IMR-90 (cell line): Measurements from ENCODE around the gene RNASE7. TPM values are rescaled to one million over a fixed set of nuclear protein-coding genes. Genes with fewer than 3 reads are reported as not detected.

Source experiments
- ATAC-seq: fragments of 200-7000 bp; cut with Tn5 transposase; 2 replicates; pipeline ENCODE4 v1.9.1; 2020; ENCODE audit warnings: low read depth, mild to moderate bottlenecking, moderate library complexity
- BruUV-seq: library from RNA; stranded (reverse); fragments of 400-500 nt; replicated peaks from 2 replicates; lab custom pipeline; 2021; lab: Mats Ljungman, UMichigan
- CTCF ChIA-PET: fragments of 300-600 bp; formaldehyde crosslinking; extraction: SDS; loops from one replicate; lab custom pipeline; 2021; ENCODE audit warnings: antibody characterized with exemption; lab: Yijun Ruan, JAX
- POLR2A ChIA-PET: fragments of 300-600 bp; sonication (Branson Sonifier 250); formaldehyde crosslinking; loops from one replicate; lab custom pipeline; 2022; ENCODE audit warnings: antibody characterized with exemption; ENCODE audit not compliant: unreplicated experiment; lab: Charles Lee
- DNase-seq: peaks from one replicate; pipeline ENCODE4 v3.0.0; 2013
- H2AFZ ChIP-seq: replicated peaks from 2 replicates; pipeline ENCODE3; 2013; ENCODE audit warnings: low read length, mild to moderate bottlenecking; ENCODE audit not compliant: poor library complexity
- H2AK5ac ChIP-seq: 2 replicates; pipeline ENCODE4 v1.6.1; 2013; ENCODE audit warnings: low read depth, low read length, inconsistent platforms
- H2AK9ac ChIP-seq: replicated peaks from 2 replicates; pipeline ENCODE3; 2013; ENCODE audit warnings: mild to moderate bottlenecking, low read depth, low read length, moderate library complexity; ENCODE audit not compliant: poor library complexity
- H2BK120ac ChIP-seq: 2 replicates; pipeline ENCODE4 v1.6.1; 2013; ENCODE audit warnings: low read depth, low read length, inconsistent platforms
- H2BK15ac ChIP-seq: 3 replicates; pipeline ENCODE4 v1.6.1; 2013; ENCODE audit warnings: low read depth, low read length, inconsistent platforms
- H2BK20ac ChIP-seq: 2 replicates; pipeline ENCODE4 v1.6.1; 2013; ENCODE audit warnings: low read depth, mild to moderate bottlenecking, inconsistent platforms, low read length, moderate library complexity
- H2BK5ac ChIP-seq: 2 replicates; pipeline ENCODE4 v1.6.1; 2013; ENCODE audit warnings: mild to moderate bottlenecking, low read depth, low read length, inconsistent platforms; ENCODE audit not compliant: poor library complexity, severe bottlenecking
- H3K14ac ChIP-seq: replicated peaks from 2 replicates; pipeline ENCODE4 v1.6.1; 2013; ENCODE audit warnings: low read depth, low read length, inconsistent platforms
- H3K18ac ChIP-seq: 2 replicates; pipeline ENCODE4 v1.6.1; 2013; ENCODE audit warnings: low read depth, low read length, control low read depth
- H3K23ac ChIP-seq: 2 replicates; pipeline ENCODE4 v1.6.1; 2013; ENCODE audit warnings: low read depth, low read length, inconsistent platforms
- H3K27ac ChIP-seq: 2 replicates; pipeline ENCODE4 v1.5.1; 2013; ENCODE audit warnings: mild to moderate bottlenecking, control low read depth, low read length; ENCODE audit not compliant: insufficient read depth
- H3K27me3 ChIP-seq: 2 replicates; pipeline ENCODE4 v1.6.1; 2013; ENCODE audit warnings: low read length; ENCODE audit not compliant: control insufficient read depth, insufficient read depth
- H3K36me3 ChIP-seq: 2 replicates; pipeline ENCODE4 v1.6.1; 2013; ENCODE audit warnings: low read length, mixed read lengths; ENCODE audit not compliant: control insufficient read depth, insufficient read depth
- H3K4ac ChIP-seq: 2 replicates; pipeline ENCODE4 v1.6.1; 2013; ENCODE audit warnings: low read depth, low read length, inconsistent platforms
- H3K4me1 ChIP-seq: 2 replicates; pipeline ENCODE4 v1.6.1; 2013; ENCODE audit warnings: low read length, mixed read lengths; ENCODE audit not compliant: control insufficient read depth, insufficient read depth
- H3K4me2 ChIP-seq: 2 replicates; pipeline ENCODE4 v1.6.1; 2013; ENCODE audit warnings: low read depth, mild to moderate bottlenecking, control low read depth, low read length, moderate library complexity
- H3K4me3 ChIP-seq: 2 replicates; pipeline ENCODE4 v1.5.1; 2013; ENCODE audit warnings: low read depth, mild to moderate bottlenecking, control low read depth, low read length, moderate library complexity; ENCODE audit not compliant: insufficient read depth
- H3K56ac ChIP-seq: 2 replicates; pipeline ENCODE4 v1.6.1; 2013; ENCODE audit warnings: low read length, inconsistent platforms; ENCODE audit not compliant: insufficient read depth; ENCODE audit errors: extremely low read depth
- H3K79me1 ChIP-seq, 2 experiments: 2 replicates each; pipeline ENCODE4 v1.6.1; 2013; ENCODE audit warnings: low read length in 2 of 2, inconsistent platforms in 1 of 2, low read depth in 1 of 2
- H3K9ac ChIP-seq: 2 replicates; pipeline ENCODE4 v1.6.1; 2013; ENCODE audit warnings: low read depth, low read length, control low read depth
- H3K9me1 ChIP-seq: 2 replicates; pipeline ENCODE4 v1.6.1; 2013; ENCODE audit warnings: low read length, inconsistent platforms; ENCODE audit not compliant: insufficient read depth
- H3K9me3 ChIP-seq: 2 replicates; pipeline ENCODE4 v1.6.1; 2013; ENCODE audit warnings: low read length; ENCODE audit not compliant: control insufficient read depth, insufficient read depth
- H4K20me1 ChIP-seq: 2 replicates; pipeline ENCODE4 v1.6.1; 2013; ENCODE audit warnings: low read length, inconsistent platforms; ENCODE audit not compliant: insufficient read depth
- H4K5ac ChIP-seq: 2 replicates; pipeline ENCODE4 v1.6.1; 2013; ENCODE audit warnings: mild to moderate bottlenecking, low read depth, low read length, control low read depth
- H4K8ac ChIP-seq, 2 experiments: 2 replicates each; pipeline ENCODE4 v1.6.1; 2013; ENCODE audit warnings: low read depth in 2 of 2, low read length in 2 of 2, control low read depth in 1 of 2, inconsistent platforms in 1 of 2
- H4K91ac ChIP-seq: 2 replicates; pipeline ENCODE4 v1.6.1; 2013; ENCODE audit warnings: low read depth, low read length, inconsistent platforms; ENCODE audit not compliant: insufficient read depth
- BHLHE40 ChIP-seq: fragments of 150-350 bp; IDR thresholded peaks from 2 replicates; pipeline ENCODE4 v1.6.1; 2016; ENCODE audit warnings: mild to moderate bottlenecking, low read depth, low read length
- FOS ChIP-seq: fragments of 150-350 bp; IDR thresholded peaks from 2 replicates; pipeline ENCODE4 v1.6.1; 2016; ENCODE audit warnings: low read depth, low read length
- MXI1 ChIP-seq: IDR thresholded peaks from 2 replicates; pipeline ENCODE4 v1.6.1; 2012; ENCODE audit warnings: low read depth, mild to moderate bottlenecking, low read length, moderate library complexity, borderline replicate concordance
- RAD21 ChIP-seq: IDR thresholded peaks from 2 replicates; pipeline ENCODE4 v1.6.1; 2012; ENCODE audit warnings: low read length, improper control_type of control experiment
- RCOR1 ChIP-seq: IDR thresholded peaks from 2 replicates; pipeline ENCODE4 v1.6.1; 2012; ENCODE audit warnings: mild to moderate bottlenecking, low read length, improper control_type of control experiment; ENCODE audit not compliant: insufficient replicate concordance
- WGBS, 2 experiments: methylation state at CpG; one replicate each; pipeline versions ENCODE4 v1.1.5 to v1.1.7; 2013; ENCODE audit warnings: missing lambda C conversion rate in 2 of 2; ENCODE audit not compliant: insufficient read length in 1 of 2; ENCODE audit errors: extremely low coverage in 2 of 2; 5-methylcytosine and 5-hydroxymethylcytosine counted together
- dilution Hi-C: fragments of 300-500 bp; cut with HindIII; formaldehyde crosslinking; loops from one replicate; pipeline ENCODE4 v1.14.3; 2018; ENCODE audit warnings: low sequenced_read_pairs; ENCODE audit not compliant: unreplicated experiment
- in situ Hi-C: fragments of 300-500 bp; cut with MboI; formaldehyde crosslinking; loops from 3 replicates; pipeline ENCODE4 v1.14.3; 2019; ENCODE audit warnings: low sequenced_read_pairs, inconsistent platforms, mixed read lengths
- intact Hi-C: fragments of 100-400 bp; cut with micrococcal nuclease; formaldehyde crosslinking; loops from 2 replicates; pipeline ENCODE4 v1.10.0; 2022
- polyA plus RNA-seq, 3 experiments: library from polyadenylated mRNA; depleted of rRNA; stranded (reverse); fragments of >200 nt; gene quantifications; 2 replicates each; pipeline ENCODE4 v1.2.3, GENCODE V29; 2012; ENCODE audit warnings: low replicate concordance in 1 of 3
- total RNA-seq: library from RNA; depleted of rRNA; stranded (reverse); fragments of >200 nt; gene quantifications from 2 replicates; pipeline ENCODE4 v1.2.3, GENCODE V29; 2012

The RNASE7 gene
- total and polyA plus RNA-seq, 2 of the 4 experiments (the other 2 are of a cell fraction): not detected

DNA sequence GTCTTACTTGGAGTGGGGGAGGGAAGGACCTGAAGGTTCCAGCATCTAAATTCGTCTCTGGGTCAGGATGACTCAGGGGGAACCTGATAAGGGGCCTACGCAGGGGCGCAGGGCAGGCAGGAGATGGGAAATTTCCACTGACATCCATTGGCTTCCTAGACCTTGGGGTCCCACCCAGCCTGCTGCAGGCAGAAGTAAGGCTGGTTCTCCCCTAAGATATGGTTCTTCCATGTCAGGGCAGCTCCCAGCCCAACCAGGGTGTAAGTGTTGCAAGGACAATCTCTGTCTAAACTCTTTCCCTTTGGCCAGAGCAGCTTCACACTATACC lies 15.2 kb upstream of the RNASE7 start:
- dilution Hi-C loops: no loop called here
- no peak overlapping the region for H4K8ac ChIP-seq
- H3K56ac ChIP-seq: no peak overlapping the region
- no peak overlapping the region for H3K27ac ChIP-seq
- H3K4me1 ChIP-seq: no peaks in the 10 kb centered on the region
- CTCF ChIA-PET: no interaction called here
- BruUV-seq: no TSS peak
- no peak overlapping the region for H2BK5ac ChIP-seq
- WGBS, 2 experiments: no CpG with 5 or more reads among the region's 3 CpGs
- H2AK9ac ChIP-seq: no peak overlapping the region
- POLR2A ChIA-PET: no interaction called here
- peaks cover 62% of the 10 kb centered on the region for H3K27me3 ChIP-seq
- H3K4me3 ChIP-seq: no peak overlapping the region
- no peaks in the 10 kb centered on the region for H4K20me1 ChIP-seq
- no peak overlapping the region for H4K5ac ChIP-seq
- in situ Hi-C loops: no loop called here
- no peak overlapping the region for H2AFZ ChIP-seq
- no peak overlapping the region for H3K9ac ChIP-seq
- no peak overlapping the region for H3K4ac ChIP-seq
- no peak overlapping the region for H2AK5ac ChIP-seq
- H3K4me2 ChIP-seq: no peak overlapping the region
- no peak overlapping the region for H3K18ac ChIP-seq
- H3K9me1 ChIP-seq: no peaks in the 10 kb centered on the region
- no peaks in the 10 kb centered on the region for H3K36me3 ChIP-seq
- ATAC-seq: no peak
- intact Hi-C loops: no loop called here
- no peaks in the 10 kb centered on the region for H3K79me1 ChIP-seq
- H2BK15ac ChIP-seq: no peak overlapping the region
- H3K14ac ChIP-seq: no peak overlapping the region
- H3K9me3 ChIP-seq: no peaks in the 10 kb centered on the region
- H2BK120ac ChIP-seq: no peak overlapping the region
- TF ChIP-seq RCOR1 (no peak), FOS (no peak), MXI1 (no peak), BHLHE40 (no peak), RAD21 (no peak)
- no peak overlapping the region for H2BK20ac ChIP-seq
- DNase-seq: no peak
- H3K23ac ChIP-seq: no peak overlapping the region
- no peak overlapping the region for H4K91ac ChIP-seq
